Islet precursor cell (in vitro differentiated cells): ENCODE data around the gene MAML3.

Source experiments
- DNase-seq: peaks from one replicate; pipeline ENCODE4 v3.0.0-alpha.2; 2018

The MAML3 gene

GRCh38 chr4:139669335-139669734 lies 484.6 kb downstream of the MAML3 start:
- no peak for DNase-seq

- DNase-seq = no peak
Observed at GRCh38 chr4:139668658-139669201, 485.3 kb downstream of the MAML3 start.

GRCh38 chr4:139668036-139668435 lies 485.9 kb downstream of the MAML3 start:
- DNase-seq = no peak
